ENCODE measurements around the gene KANSL1L.

DNA sequence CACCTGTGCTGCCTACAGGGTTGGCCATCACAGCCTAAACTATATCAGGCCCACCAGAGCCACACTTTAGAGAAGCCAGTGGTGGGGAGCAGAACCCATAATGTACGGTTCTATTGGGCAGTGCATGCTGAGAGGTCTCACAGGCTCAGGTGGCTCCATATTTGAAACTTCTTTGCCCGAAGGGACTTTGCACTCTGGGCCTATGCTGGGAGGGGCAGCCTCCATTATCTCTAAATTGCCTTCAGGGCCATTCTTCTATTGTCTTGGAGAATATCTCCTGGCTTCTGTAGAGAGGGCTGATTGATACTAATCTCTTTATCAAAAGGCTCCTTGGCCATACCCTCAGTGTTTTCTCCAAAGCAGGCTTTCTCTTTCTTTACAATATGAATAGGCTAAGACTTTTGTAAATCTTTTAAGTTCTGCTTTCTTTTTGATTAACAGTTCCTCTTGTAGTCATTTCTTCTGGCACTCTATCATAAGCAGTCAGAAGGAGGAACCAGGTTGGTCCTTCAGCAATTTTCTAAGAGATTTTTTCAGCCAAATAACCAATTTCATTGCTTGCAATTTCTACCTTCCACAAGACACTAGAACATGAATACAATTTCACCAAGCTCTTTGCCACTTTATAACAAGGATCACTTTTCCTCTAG, 124.2 kb downstream of the KANSL1L start:
- TF ChIP-seq, protein P1, sequence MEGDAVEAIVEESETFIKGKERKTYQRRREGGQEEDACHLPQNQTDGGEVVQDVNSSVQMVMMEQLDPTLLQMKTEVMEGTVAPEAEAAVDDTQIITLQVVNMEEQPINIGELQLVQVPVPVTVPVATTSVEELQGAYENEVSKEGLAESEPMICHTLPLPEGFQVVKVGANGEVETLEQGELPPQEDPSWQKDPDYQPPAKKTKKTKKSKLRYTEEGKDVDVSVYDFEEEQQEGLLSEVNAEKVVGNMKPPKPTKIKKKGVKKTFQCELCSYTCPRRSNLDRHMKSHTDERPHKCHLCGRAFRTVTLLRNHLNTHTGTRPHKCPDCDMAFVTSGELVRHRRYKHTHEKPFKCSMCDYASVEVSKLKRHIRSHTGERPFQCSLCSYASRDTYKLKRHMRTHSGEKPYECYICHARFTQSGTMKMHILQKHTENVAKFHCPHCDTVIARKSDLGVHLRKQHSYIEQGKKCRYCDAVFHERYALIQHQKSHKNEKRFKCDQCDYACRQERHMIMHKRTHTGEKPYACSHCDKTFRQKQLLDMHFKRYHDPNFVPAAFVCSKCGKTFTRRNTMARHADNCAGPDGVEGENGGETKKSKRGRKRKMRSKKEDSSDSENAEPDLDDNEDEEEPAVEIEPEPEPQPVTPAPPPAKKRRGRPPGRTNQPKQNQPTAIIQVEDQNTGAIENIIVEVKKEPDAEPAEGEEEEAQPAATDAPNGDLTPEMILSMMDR (IDR thresholded peaks at IDR 0.05; ENCODE audit: low read depth, low read length): no peak
- TF ChIP-seq, protein P2, sequence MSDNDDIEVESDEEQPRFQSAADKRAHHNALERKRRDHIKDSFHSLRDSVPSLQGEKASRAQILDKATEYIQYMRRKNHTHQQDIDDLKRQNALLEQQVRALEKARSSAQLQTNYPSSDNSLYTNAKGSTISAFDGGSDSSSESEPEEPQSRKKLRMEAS (IDR thresholded peaks at IDR 0.05; ENCODE audit: low read depth, low read length): no peak

Measured in NB4 (cell line).